K562 (cell line): ENCODE data around the gene RCC2. TPM values are rescaled to one million over a fixed set of nuclear protein-coding genes. Genes with fewer than 3 reads are reported as not detected.

Experiments used
- CHCHD3 ChIP-seq: fragments of 250-450 bp; sonication (Bioruptor Pico); IDR thresholded peaks from 2 replicates; pipeline ENCODE4 v2.1.2; 2022; ENCODE audit warnings: mild to moderate bottlenecking
- ERF ChIP-seq: fragments of 450-650 bp; formaldehyde crosslinking; IDR thresholded peaks from 2 replicates; pipeline ENCODE4 v1.4.0; 2020; ENCODE audit warnings: mild to moderate bottlenecking, mixed read lengths
- ILF3 ChIP-seq: fragments of 450-650 bp; IDR thresholded peaks from 2 replicates; pipeline ENCODE4 v1.6.1; 2018; ENCODE audit warnings: antibody characterized with exemption, mild to moderate bottlenecking, moderate library complexity, borderline replicate concordance
- KLF16 ChIP-seq: IDR thresholded peaks from 2 replicates; pipeline ENCODE4 v1.6.1; 2016; ENCODE audit warnings: antibody characterized with exemption
- L3MBTL2 ChIP-seq: fragments of 450-650 bp; IDR thresholded peaks from 2 replicates; pipeline ENCODE4 v1.6.1; 2016; ENCODE audit warnings: mild to moderate bottlenecking, moderate library complexity
- MAZ ChIP-seq, 2 experiments: fragments of 450-650 bp in 1 of 2; sonication (generic) in 1 of 2; formaldehyde crosslinking; IDR thresholded peaks in 1 of 2; conservative IDR thresholded peaks in 1 of 2; 2 replicates each; pipeline versions ENCODE4 v1.4.0 to v1.5.0; 2020; ENCODE audit warnings: mild to moderate bottlenecking in 1 of 2, missing genetic modification reagents in 1 of 2
- RAD21 ChIP-seq, 2 experiments: fragments of 250-450 bp in 1 of 2; fragments of 450-650 bp in 1 of 2; sonication (Bioruptor Pico) in 1 of 2; formaldehyde crosslinking in 1 of 2; IDR thresholded peaks in 1 of 2; conservative IDR thresholded peaks in 1 of 2; 2 replicates each; pipeline versions ENCODE4 v1.4.0 to v1.8.0; 2020 to 2022; ENCODE audit warnings: mild to moderate bottlenecking in 2 of 2, moderate library complexity in 1 of 2
- RBM22 ChIP-seq: fragments of 200-400 bp; formaldehyde crosslinking; IDR thresholded peaks from 2 replicates; pipeline ENCODE4 v1.6.1; 2018; ENCODE audit warnings: low read length, low read depth; ENCODE audit not compliant: poor library complexity, severe bottlenecking
- SAFB ChIP-seq: fragments of 200-400 bp; formaldehyde crosslinking; IDR thresholded peaks from 2 replicates; pipeline ENCODE4 v1.6.1; 2017; ENCODE audit warnings: low read depth, low read length, borderline replicate concordance
- SETDB1 ChIP-seq: IDR thresholded peaks from one replicate; pipeline ENCODE4 v1.6.1; 2012; ENCODE audit warnings: low read length, control low read depth, inconsistent platforms
- SMAD1 ChIP-seq: fragments of 150-350 bp; IDR thresholded peaks from 2 replicates; pipeline ENCODE4 v1.6.1; 2014; ENCODE audit warnings: low read length, low read depth; ENCODE audit not compliant: partially characterized antibody
- SRSF7 ChIP-seq: fragments of 200-400 bp; formaldehyde crosslinking; optimal IDR thresholded peaks from 2 replicates; pipeline ENCODE3; 2017; ENCODE audit warnings: mild to moderate bottlenecking, low read depth, low read length
- ZNF445 ChIP-seq: fragments of 250-450 bp; sonication (Bioruptor Pico); IDR thresholded peaks from 2 replicates; pipeline ENCODE4 v1.4.0; 2020; ENCODE audit warnings: low read depth, mild to moderate bottlenecking, moderate library complexity
- ZNF57 ChIP-seq: fragments of 450-650 bp; formaldehyde crosslinking; IDR thresholded peaks from 2 replicates; pipeline ENCODE4 v1.4.0; 2020; ENCODE audit warnings: mild to moderate bottlenecking, moderate library complexity
- ZNF644 ChIP-seq: fragments of 200-800 bp; sonication (Bioruptor generic); IDR thresholded peaks from 2 replicates; pipeline ENCODE4 v1.6.1; 2016; ENCODE audit warnings: low read depth, missing genetic modification characterization, missing compliant biosample characterization
- polyA plus RNA-seq, 8 experiments: library from polyadenylated mRNA; depleted of rRNA in 4 of 8; stranded (reverse) in 5 of 8; unstranded in 3 of 8; fragments of >200 nt; fragmentation: Nextera tagmentation in 2 of 8; fragmentation: Illumina TruSeq in 1 of 8; extraction: Ambion mirVana in 2 of 8; extraction: Trizol in 1 of 8; gene quantifications; 2 replicates each; pipeline versions ENCODE4 v1.2.1 to v1.2.3, GENCODE V29; 2011 to 2014; ENCODE audit warnings: inconsistent platforms in 1 of 8, missing spikeins in 1 of 8
- total RNA-seq, 7 experiments: library from RNA; depleted of rRNA in 6 of 7; stranded (reverse); fragments of >200 nt in 6 of 7; fragmentation: Illumina TruSeq in 2 of 7; extraction: Trizol in 2 of 7; gene quantifications; 2 replicates each; pipeline versions ENCODE4 v1.2.1 to v1.2.3, GENCODE V29; 2011 to 2021; ENCODE audit warnings: low replicate concordance in 1 of 7
- TF ChIP-seq, protein P1 (sequence below), 2 experiments: fragments of 450-650 bp; formaldehyde crosslinking in 1 of 2; IDR thresholded peaks; 2 replicates each; pipeline versions ENCODE4 v1.4.0 to v1.6.1; 2014 to 2020; ENCODE audit warnings: mild to moderate bottlenecking in 2 of 2, borderline replicate concordance in 1 of 2, low read depth in 1 of 2
- TF ChIP-seq, protein P2 (sequence below), 2 experiments: fragments of 450-650 bp; conservative IDR thresholded peaks; 2 replicates each; pipeline ENCODE4 v1.6.1; 2017; ENCODE audit warnings: mild to moderate bottlenecking in 2 of 2, moderate library complexity in 2 of 2
- TF ChIP-seq, protein P3 (sequence below): fragments of 250-450 bp; sonication (Bioruptor Pico); IDR thresholded peaks from 2 replicates; pipeline ENCODE4 v1.9.0; 2021; ENCODE audit warnings: mild to moderate bottlenecking

The RCC2 gene
- total and polyA plus RNA-seq, 9 of the 15 experiments (the other 6 are each of a cell fraction or from before 2014, with no cell fraction given), result 31.8 to 292 (median 116) TPM

DNA sequence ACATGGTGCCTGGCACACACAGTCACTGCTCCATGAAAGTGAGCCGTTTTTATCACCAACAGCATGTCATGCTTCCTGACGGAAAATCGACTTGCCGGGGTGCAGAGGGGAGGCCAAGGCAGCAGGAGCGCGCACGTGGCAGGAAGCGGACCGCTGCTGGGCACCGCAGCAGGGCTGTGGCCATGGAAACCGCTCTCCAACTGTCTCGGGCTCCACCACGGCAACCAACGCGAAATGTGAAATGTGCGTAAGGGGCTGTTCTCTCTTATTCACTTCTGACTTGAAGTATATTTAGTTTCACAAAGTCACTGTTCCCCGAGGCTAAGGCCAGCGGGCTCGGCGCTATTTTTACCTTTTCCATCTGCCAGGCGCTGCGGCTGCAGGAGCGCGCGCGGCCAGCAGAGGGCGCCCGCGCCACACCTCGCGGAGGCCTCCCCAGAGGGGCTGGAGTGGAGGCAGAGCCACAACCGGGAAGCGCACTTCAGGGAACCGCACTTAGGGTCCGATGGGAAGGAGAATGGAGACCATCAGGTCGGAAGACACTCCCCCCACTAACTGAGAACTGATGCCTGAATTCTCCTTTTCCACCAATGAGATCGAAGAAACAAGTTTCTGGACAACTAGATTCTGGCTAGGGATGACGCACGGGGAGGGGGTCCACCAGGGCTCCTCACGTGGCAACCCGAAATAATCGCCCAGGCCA is 19.7 kb downstream of the RCC2 start (continued):
- TF ChIP-seq, protein P1, sequence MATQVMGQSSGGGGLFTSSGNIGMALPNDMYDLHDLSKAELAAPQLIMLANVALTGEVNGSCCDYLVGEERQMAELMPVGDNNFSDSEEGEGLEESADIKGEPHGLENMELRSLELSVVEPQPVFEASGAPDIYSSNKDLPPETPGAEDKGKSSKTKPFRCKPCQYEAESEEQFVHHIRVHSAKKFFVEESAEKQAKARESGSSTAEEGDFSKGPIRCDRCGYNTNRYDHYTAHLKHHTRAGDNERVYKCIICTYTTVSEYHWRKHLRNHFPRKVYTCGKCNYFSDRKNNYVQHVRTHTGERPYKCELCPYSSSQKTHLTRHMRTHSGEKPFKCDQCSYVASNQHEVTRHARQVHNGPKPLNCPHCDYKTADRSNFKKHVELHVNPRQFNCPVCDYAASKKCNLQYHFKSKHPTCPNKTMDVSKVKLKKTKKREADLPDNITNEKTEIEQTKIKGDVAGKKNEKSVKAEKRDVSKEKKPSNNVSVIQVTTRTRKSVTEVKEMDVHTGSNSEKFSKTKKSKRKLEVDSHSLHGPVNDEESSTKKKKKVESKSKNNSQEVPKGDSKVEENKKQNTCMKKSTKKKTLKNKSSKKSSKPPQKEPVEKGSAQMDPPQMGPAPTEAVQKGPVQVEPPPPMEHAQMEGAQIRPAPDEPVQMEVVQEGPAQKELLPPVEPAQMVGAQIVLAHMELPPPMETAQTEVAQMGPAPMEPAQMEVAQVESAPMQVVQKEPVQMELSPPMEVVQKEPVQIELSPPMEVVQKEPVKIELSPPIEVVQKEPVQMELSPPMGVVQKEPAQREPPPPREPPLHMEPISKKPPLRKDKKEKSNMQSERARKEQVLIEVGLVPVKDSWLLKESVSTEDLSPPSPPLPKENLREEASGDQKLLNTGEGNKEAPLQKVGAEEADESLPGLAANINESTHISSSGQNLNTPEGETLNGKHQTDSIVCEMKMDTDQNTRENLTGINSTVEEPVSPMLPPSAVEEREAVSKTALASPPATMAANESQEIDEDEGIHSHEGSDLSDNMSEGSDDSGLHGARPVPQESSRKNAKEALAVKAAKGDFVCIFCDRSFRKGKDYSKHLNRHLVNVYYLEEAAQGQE (IDR thresholded peaks at IDR 0.05; ENCODE audit: borderline replicate concordance), result peak; percentile 80
- TF ChIP-seq, protein P1 (CRISPR knock-in tag; IDR thresholded peaks at IDR 0.05; ENCODE audit: low read depth), result no peak
- TF ChIP-seq SETDB1, result no peak
- no peak for TF ChIP-seq ILF3
- TF ChIP-seq SRSF7, result no peak
- TF ChIP-seq ZNF57 (CRISPR knock-in tag), result no peak
- TF ChIP-seq SMAD1, result peak; percentile 56
- TF ChIP-seq, protein P2, sequence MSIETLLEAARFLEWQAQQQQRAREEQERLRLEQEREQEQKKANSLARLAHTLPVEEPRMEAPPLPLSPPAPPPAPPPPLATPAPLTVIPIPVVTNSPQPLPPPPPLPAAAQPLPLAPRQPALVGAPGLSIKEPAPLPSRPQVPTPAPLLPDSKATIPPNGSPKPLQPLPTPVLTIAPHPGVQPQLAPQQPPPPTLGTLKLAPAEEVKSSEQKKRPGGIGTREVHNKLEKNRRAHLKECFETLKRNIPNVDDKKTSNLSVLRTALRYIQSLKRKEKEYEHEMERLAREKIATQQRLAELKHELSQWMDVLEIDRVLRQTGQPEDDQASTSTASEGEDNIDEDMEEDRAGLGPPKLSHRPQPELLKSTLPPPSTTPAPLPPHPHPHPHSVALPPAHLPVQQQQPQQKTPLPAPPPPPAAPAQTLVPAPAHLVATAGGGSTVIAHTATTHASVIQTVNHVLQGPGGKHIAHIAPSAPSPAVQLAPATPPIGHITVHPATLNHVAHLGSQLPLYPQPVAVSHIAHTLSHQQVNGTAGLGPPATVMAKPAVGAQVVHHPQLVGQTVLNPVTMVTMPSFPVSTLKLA (conservative IDR thresholded peaks at IDR 0.05), result peak in 1 of 2 experiments; percentile 40; a peak in 1 of 4 replicates
- peak; percentile 91 for TF ChIP-seq RBM22
- no peak for TF ChIP-seq ZNF644 (tag)
- peak in 1 of 2 experiments; percentile 78; a peak in 3 of 4 replicates for TF ChIP-seq MAZ (CRISPR knock-in tag; conservative IDR thresholded peaks at IDR 0.05 in 1 of 2, IDR thresholded peaks at IDR 0.05 in 1 of 2)
- no peak for TF ChIP-seq CHCHD3 (CRISPR knock-in tag)
- TF ChIP-seq SAFB, result no peak
- TF ChIP-seq L3MBTL2, result 0 out of 2 replicates have a peak, but pooled peaks have one; percentile 26
- peak; percentile 80 to 86 for TF ChIP-seq RAD21 (CRISPR knock-in tag; conservative IDR thresholded peaks at IDR 0.05 in 1 of 2, IDR thresholded peaks at IDR 0.05 in 1 of 2)
- TF ChIP-seq, protein P3, sequence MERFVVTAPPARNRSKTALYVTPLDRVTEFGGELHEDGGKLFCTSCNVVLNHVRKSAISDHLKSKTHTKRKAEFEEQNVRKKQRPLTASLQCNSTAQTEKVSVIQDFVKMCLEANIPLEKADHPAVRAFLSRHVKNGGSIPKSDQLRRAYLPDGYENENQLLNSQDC (CRISPR knock-in tag), result peak; percentile 73
- no peak for TF ChIP-seq ZNF445 (CRISPR knock-in tag)
- TF ChIP-seq ERF (CRISPR knock-in tag), result no peak; the same call in 1 of the 2 replicates
- peak; percentile 20; the same call in 1 of the 2 replicates for TF ChIP-seq KLF16
